NCI-H524 (cell line): ENCODE data around the gene SDK1.
A peak's percentile ranks its signal among the peaks of the same experiment; 100 is the strongest.
"Not testable (repeated sequence)": the region's sequence is repeated elsewhere in the genome, so short reads cannot be mapped to it uniquely, and the experiment has no call there.

Experiments used
- DNase-seq, 2 experiments: peaks; one replicate each; lab custom pipeline; 2025; lab: John Stamatoyannopoulos, UW

SDK1 gene

GRCh38 chr7:3655635-3656034, 354.6 kb downstream of the SDK1 start:
- no peak for DNase-seq

DNA sequence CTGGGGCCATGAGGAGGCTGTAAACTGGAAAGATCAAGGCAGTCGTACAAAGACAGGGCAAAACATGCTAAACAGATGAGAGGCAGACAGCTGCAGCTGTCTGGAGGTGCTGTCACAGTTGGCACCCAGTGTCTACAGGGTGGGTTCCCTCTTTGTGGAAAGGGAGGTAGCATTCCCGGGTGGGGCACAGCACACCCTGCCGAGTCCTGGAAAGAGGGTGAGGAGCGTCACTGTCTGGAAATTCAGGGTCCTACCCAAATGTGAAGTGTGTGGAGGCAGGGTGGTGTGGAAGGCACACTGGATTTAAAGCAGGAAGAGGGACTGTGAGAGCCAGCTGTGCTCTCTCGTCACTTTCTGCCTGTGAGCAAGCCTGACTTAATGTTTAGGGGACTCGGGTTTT, 356.2 kb downstream of the SDK1 start:
- no peak for DNase-seq

DNA sequence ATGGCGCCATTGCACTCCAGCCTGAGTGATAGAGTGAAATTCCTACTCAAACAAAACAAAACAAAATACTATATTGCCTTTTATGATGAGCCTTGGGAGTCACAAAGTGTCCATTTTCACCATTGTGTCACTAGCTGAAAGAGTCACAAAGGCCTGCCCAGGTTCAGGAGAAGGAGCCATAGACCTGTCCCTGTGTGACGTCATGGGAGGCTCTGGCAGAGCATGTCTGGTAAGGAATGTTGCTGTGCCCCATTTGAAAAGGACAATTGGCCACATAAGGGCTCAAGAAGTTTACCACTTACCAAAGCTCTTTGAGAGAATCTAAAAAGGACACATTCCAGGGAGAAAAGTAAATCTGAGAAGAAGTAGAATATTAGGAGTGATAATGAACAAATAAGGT, 367.7 kb downstream of the SDK1 start:
- DNase-seq, result no peak

DNA sequence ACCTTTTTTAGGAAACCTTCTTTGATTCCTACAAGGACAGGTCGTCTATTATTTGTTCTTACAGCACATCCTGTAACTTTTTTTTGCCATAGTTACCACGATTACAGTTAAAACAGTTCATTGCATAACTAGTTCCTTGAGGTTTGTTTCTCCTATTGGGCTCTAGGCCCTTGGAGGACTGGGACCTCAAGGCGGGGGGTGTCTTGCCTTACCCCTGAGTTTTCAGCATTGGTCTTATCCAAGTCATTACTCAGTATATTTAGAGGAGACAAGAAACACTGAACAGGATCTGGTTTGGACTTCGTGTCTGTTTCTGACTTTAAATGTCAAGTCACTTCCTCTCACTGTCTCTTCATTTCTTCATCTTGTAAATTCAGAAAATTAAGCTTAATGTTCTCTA, 369.8 kb downstream of the SDK1 start:
- DNase-seq, result no peak

- DNase-seq, result peak; percentile 24 to 38
Measured at GRCh38 chr7:3673524-3673923, 372.5 kb downstream of the SDK1 start.

- DNase-seq, result no peak
Measured at GRCh38 chr7:3678314-3678810, 377.3 kb downstream of the SDK1 start.

DNA sequence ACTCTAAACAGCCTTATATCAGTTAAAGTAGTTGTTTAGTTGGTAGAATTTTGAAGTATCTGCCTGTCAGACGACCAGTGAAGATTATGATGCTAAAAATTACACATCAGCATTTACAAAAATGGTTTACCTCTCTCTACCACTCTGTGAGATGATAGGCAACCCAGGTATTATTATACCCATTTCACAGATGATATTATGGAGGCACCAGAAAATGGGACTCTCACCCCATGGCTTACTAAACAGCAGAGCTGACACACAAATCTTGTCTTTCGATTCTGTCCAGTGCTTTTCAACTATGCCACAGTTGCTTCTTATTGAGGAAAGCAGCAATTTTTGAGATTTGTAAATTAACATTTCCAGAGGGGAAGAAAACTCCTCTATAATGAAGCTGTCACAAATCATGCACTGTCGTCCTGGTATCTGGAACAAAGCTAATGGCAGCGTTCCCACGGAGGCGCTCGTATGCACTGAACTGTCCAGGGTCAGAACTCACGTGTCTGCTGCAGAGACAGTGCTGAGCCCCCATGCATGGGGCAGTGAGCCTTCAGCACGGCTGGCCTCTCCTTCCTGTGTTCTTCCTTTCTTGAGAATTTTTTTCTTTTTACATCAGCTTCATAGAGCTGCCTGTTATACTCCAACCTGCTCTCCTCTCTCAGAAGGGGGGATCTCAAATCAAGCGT, 381.1 kb downstream of the SDK1 start:
- no peak for DNase-seq

DNA sequence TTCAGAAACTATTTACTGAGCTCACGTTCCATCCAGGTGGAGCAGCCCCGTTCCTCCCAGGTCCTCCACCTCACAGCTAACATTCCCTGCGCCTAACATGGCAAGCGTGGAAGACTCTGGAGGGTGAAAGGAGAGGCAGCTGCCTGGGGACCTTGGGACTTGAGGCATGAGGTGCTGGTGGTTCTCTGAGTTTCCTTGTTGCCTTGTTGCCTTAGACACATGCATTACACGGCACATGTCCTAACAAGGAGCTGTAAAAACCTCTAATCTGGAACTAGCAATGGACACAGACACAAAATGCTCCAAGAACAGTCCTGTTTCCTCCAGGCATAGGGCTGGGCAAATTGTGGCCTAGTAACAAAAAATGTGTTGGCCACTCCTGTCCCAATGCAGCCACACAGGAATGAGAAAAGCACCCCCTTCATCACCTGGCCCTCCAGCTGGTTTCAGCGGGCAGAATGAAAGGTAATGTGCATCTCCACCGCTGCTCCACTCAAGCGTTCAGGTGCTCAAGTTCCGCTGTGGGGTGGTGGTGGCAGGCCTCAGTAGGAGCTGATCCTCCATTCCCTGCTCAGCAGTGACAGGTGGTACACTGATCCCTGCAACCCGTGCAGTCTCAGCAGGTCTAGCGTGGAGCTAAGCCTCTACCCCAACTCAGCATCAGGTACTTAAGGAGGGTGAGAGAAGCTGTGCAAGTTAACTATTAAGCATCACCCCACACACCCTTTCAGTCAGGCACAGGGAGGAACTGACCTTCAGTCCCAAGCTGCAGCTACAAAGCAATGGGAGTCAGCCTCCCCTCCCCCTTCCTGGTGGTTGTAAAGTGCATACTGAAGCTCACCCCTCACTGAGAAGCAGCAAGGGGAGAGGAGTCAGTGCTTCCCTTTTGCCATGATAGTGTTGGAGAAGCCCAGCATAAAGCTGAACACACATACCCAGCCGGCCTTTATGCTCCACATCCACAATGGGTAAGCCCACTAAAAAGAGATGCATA, 382.8 kb downstream of the SDK1 start:
- peak in 1 of 2 experiments; percentile 51 for DNase-seq

GRCh38 chr7:3688071-3688470, 387.0 kb downstream of the SDK1 start:
- no peak for DNase-seq

- no peak for DNase-seq
Measured at GRCh38 chr7:3688842-3689241, 387.8 kb downstream of the SDK1 start.

DNA sequence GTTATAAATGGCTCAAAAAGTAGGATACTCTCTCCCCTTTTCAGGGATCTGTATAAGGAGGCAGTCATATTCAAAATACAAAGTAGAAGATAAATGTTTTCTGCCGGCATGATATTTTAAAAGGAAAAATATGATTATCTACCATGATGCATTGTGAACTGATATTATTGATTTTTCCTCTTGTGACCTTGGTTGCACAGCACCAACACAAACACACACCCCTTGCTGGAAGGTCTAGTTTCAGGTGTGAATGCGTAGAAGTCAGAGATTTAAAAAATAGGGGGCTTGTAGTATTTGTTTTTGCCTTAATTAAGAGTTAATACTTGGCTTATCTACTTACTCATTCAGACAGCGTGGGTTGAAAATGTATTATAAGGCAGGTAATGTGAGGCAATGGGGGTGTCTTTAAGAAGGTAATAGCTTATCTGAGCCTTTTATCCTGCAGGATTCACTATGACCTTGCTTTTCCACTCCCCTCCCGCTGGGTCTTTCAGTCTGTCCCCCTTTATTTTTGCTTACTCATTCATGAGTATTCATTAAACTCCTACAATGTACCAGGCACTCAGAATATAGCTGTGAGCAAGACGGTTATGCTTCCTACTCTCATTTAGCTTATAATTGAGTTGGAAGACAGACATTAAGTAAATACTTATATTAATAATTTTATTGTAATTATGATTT, 390.6 kb downstream of the SDK1 start:
- no peak for DNase-seq

- DNase-seq, result no peak
Measured at GRCh38 chr7:3695602-3696001, 394.6 kb downstream of the SDK1 start.

DNA sequence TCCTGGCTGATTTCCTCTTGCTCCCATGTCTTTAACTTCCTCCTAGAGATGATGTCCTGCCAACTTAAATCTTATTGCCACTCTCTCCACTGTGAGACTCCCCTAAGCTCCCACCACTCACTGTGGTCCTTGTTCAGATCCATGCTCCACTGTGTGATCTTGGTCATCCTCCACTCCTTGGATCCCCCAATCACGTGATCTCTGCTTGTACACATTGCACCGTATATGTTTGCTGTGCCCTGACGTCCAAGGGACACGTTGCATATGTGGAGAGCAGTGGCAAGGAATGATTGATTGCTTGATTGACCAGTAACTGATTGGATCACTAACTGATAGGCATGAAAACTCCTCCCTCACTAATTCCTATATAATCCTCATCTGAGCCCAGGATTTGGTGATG, 395.1 kb downstream of the SDK1 start:
- DNase-seq, result no peak

DNA sequence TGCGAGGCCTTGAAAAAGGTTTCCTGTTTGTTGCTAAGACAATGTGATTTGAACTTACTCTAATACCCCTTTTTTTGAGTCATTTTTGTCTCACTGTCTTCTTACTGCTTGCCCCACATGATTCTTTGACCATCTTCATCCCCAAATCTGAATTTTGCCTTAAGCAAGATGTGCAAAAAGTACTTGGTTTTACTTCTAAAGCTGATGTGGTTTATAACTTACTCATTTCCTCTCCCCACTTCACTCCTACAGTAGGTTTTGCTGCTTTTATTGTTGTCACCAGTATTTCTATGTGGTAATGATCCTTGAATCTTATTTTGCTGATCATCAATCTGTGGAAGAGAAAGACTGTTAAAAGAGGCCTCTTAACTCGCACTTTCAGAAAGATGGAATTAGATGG, 396.4 kb downstream of the SDK1 start:
- no peak for DNase-seq

DNA sequence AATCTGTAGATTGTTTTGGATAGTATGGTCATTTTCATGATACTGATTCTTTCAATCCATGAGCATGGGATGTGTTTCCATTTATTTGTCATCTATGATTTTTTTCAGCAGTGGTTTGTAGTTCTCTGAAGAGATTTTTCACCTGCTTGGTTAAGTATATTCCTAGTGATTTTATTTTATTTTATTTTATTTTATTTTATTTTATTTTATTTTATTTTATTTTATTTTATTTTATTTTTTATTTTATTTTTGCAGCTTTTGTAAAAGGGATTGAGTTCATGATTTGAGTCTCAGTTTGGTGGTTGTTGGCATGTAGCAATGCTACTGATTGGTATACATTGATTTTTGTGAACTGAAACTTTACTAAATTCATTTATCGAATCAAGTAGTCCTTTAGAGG, 404.2 kb downstream of the SDK1 start:
- DNase-seq, result no peak

- DNase-seq, result not testable (repeated sequence)
Measured at GRCh38 chr7:3706091-3706490, 405.0 kb downstream of the SDK1 start.

- DNase-seq, result no peak
Measured at GRCh38 chr7:3710122-3710521, 409.1 kb downstream of the SDK1 start.

DNA sequence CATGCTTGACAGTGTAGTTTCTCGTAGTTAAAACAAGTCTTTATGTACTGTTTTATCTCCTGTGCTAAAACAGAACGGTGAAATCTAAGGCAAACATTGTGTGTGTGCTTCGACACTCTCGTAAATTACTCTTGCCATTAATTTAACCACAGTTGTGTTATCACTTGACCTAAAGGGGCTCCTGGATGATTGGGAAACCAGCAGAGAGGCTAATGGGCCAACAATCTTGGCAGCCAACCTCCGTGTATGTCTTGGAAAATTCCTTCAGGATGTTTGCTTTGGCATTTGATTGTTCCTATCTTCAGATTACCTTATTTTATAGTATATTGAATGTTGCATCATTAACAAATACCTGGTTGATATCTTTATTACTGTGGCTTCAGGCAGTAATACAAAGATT, 409.5 kb downstream of the SDK1 start:
- no peak for DNase-seq

- DNase-seq, result peak; percentile 25 to 76
Measured at GRCh38 chr7:3712841-3713240, 411.8 kb downstream of the SDK1 start.

GRCh38 chr7:3721422-3721821, 420.4 kb downstream of the SDK1 start:
- no peak for DNase-seq

DNA sequence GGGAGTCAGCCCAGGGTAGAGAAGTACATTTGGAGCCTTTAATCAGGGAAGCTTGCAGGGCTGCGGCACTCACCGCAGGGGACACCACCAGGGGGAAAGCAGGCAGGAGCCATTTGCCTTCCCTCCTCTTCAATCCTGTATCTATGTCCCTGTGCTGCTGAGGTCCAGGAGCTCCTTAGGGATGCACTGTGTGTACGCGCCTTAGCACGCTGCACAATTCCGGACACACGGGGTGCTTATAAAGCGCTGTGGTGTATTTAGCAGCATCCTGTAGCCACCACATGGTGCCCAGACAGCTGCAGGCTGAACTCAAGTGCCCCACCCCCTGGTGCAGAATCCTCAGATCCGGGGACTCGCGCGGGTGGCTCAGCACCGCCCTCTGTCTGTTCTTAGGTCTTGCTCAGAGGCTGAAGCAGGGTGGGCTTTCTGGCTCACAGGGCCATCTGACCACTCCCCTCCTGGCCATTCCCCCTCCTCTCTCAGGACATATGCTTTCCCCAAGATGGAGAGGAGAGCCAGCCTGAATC, 421.4 kb downstream of the SDK1 start:
- DNase-seq, result peak; percentile 87 to 92
